ENCODE data around the gene RBM42. TPM values are rescaled to one million over a fixed set of nuclear protein-coding genes. Genes with fewer than 3 reads are reported as not detected.

Gene RBM42
- total RNA-seq, 3 donors from 2014 or later (not counting 1 experiment from before 2014, with no cell fraction given), result 51.6 to 61.7 (median 58.2) TPM

- no peak for TF ChIP-seq CTCF (IDR thresholded peaks at IDR 0.05)
- peaks cover 15% of the 10 kb centered on the region for H3K36me3 ChIP-seq (ENCODE audit: control insufficient read depth, insufficient read depth, low read length)
- no peaks in the 10 kb centered on the region for H3K9me3 Mint-ChIP-seq
- H3K27ac Mint-ChIP-seq, result peak overlapping the region in 1 of 2 donors; percentile 68
- peaks cover 29% of the 10 kb centered on the region for H3K4me1 ChIP-seq (ENCODE audit: control insufficient read depth, insufficient read depth, low read length)
- no peak overlapping the region for H3K27ac ChIP-seq (ENCODE audit: low read length)
- no peak for ATAC-seq
- WGBS (ENCODE audit: insufficient coverage), result 93% methylated on average over 5 of the region's 8 CpGs
- intact Hi-C loops (cut with micrococcal nuclease), result loop anchor here (5.0 kb wide), 2 partner anchors 93 to 117 kb away; partner anchors contain the start of genes HSPB6, PROSER3 and TMEM147
- H3K36me3 Mint-ChIP-seq, result no peaks in the 10 kb centered on the region
- H3K9me3 ChIP-seq (ENCODE audit: control insufficient read depth, insufficient read depth, low read length), result no peaks in the 10 kb centered on the region
- H3K4me3 ChIP-seq (ENCODE audit: low read length), result no peak overlapping the region
- no peak overlapping the region for H3K4me3 Mint-ChIP-seq
- H3K27me3 ChIP-seq (ENCODE audit: control insufficient read depth, insufficient read depth, low read length), result no peaks in the 10 kb centered on the region
- H3K27me3 Mint-ChIP-seq (ENCODE audit: low read depth in 2 of 2), result no peaks in the 10 kb centered on the region
- no peak for DNase-seq
- H3K4me1 Mint-ChIP-seq, result peaks cover 4 to 8% of the 10 kb centered on the region in 2 donors
These were observed 11.0 kb downstream of the RBM42 start for GRCh38 chr19:35639863-35640262.

GRCh38 chr19:35641515-35642151, 12.8 kb downstream of the RBM42 start, which contains the start of gene ETV2:
Gene ETV2, plus strand, starts transcription at chr19:35641745. Its CDS starts 716 bp downstream, at chr19:35642461.
- no peak for TF ChIP-seq CTCF (IDR thresholded peaks at IDR 0.05)
- no peak within 1 kb of the TSS for H3K27ac ChIP-seq (ENCODE audit: low read length)
- Mint-ChIP-seq H3K9me3 (no peaks in the 10 kb centered on the region), H3K36me3 (no peaks in the 10 kb centered on the region), H3K4me1 (peaks cover 10 to 17% of the 10 kb centered on the region in 2 donors), H3K4me3 (peak within 1 kb of the TSS; percentile 59), H3K27me3 (ENCODE audit: low read depth in 2 of 2) (no peaks in the 10 kb centered on the region), H3K27ac (peak within 1 kb of the TSS; percentile 36 to 89)
- H3K36me3 ChIP-seq (ENCODE audit: control insufficient read depth, insufficient read depth, low read length), result peaks cover 10% of the 10 kb centered on the region
- DNase-seq (peak; percentile 47 to 69), ATAC-seq (no peak)
- 20% methylated on average over 28 of the region's 28 CpGs for WGBS (ENCODE audit: insufficient coverage)
- no peaks in the 10 kb centered on the region for H3K9me3 ChIP-seq (ENCODE audit: control insufficient read depth, insufficient read depth, low read length)
- intact Hi-C loops (cut with micrococcal nuclease), result loop anchor here (5.0 kb wide), 2 partner anchors 94 to 116 kb away; partner anchors contain the start of genes HSPB6, PROSER3 and TMEM147
- H3K4me1 ChIP-seq (ENCODE audit: control insufficient read depth, insufficient read depth, low read length), result peaks cover 36% of the 10 kb centered on the region
- no peak within 1 kb of the TSS for H3K4me3 ChIP-seq (ENCODE audit: low read length)
- H3K27me3 ChIP-seq (ENCODE audit: control insufficient read depth, insufficient read depth, low read length), result no peaks in the 10 kb centered on the region

GRCh38 chr19:35642312-35642711, 13.5 kb downstream of the RBM42 start:
- ATAC-seq (no peak), DNase-seq (no peak)
- H3K27ac Mint-ChIP-seq, result peak overlapping the region in 1 of 2 donors; percentile 89
- intact Hi-C loops (cut with micrococcal nuclease), result loop anchor here (5.0 kb wide), 2 partner anchors 95 to 115 kb away; partner anchors contain the start of genes HSPB6, PROSER3 and TMEM147
- peaks cover 5% of the 10 kb centered on the region for H3K36me3 ChIP-seq (ENCODE audit: control insufficient read depth, insufficient read depth, low read length)
- no peak for TF ChIP-seq CTCF (IDR thresholded peaks at IDR 0.05)
- H3K9me3 Mint-ChIP-seq, result no peaks in the 10 kb centered on the region
- H3K27me3 ChIP-seq (ENCODE audit: control insufficient read depth, insufficient read depth, low read length), result no peaks in the 10 kb centered on the region
- peak overlapping the region; percentile 49 for H3K4me3 Mint-ChIP-seq
- H3K27ac ChIP-seq (ENCODE audit: low read length), result no peak overlapping the region
- H3K9me3 ChIP-seq (ENCODE audit: control insufficient read depth, insufficient read depth, low read length), result no peaks in the 10 kb centered on the region
- peaks cover 36% of the 10 kb centered on the region for H3K4me1 ChIP-seq (ENCODE audit: control insufficient read depth, insufficient read depth, low read length)
- 92% methylated on average over 10 of the region's 10 CpGs for WGBS (ENCODE audit: insufficient coverage)
- H3K4me3 ChIP-seq (ENCODE audit: low read length), result no peak overlapping the region
- no peaks in the 10 kb centered on the region for H3K27me3 Mint-ChIP-seq (ENCODE audit: low read depth in 2 of 2)
- H3K4me1 Mint-ChIP-seq, result peaks cover 10 to 17% of the 10 kb centered on the region in 2 donors
- H3K36me3 Mint-ChIP-seq, result no peaks in the 10 kb centered on the region
